HG03280 (cell line): ENCODE results near the gene TMEM158.

Experiments used
- ATAC-seq: cut with Tn5 transposase; IDR thresholded peaks from one replicate; pipeline ENCODE4 v1.9.1; 2021; ENCODE audit warnings: mild to moderate bottlenecking, moderate library complexity; ENCODE audit not compliant: unreplicated experiment

Gene TMEM158

DNA sequence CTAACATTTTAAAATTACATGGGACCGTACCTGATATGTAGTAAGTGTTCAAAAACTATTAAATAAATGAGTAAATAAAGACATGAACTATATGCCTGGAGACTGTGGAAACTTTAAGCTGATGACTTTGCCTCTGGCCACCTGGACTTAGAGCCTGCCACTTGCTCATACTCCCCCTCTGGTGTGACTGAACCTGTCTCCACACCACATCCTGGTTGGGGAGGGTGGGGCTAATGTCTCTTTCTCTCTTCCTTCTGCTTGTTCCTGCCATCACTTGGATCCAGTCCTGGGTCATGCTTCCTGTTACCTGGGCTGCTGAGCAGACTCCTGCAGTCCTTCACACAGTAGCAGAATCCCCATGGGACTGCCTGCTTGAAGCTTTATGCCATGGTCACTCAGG is 8.2 kb upstream of the TMEM158 start:
- ATAC-seq, result no peak

GRCh38 chr3:45232521-45232920 is 6.4 kb upstream of the TMEM158 start:
- no peak for ATAC-seq

- no peak for ATAC-seq
These were observed 1.9 kb upstream of the TMEM158 start for GRCh38 chr3:45227946-45228345.

DNA sequence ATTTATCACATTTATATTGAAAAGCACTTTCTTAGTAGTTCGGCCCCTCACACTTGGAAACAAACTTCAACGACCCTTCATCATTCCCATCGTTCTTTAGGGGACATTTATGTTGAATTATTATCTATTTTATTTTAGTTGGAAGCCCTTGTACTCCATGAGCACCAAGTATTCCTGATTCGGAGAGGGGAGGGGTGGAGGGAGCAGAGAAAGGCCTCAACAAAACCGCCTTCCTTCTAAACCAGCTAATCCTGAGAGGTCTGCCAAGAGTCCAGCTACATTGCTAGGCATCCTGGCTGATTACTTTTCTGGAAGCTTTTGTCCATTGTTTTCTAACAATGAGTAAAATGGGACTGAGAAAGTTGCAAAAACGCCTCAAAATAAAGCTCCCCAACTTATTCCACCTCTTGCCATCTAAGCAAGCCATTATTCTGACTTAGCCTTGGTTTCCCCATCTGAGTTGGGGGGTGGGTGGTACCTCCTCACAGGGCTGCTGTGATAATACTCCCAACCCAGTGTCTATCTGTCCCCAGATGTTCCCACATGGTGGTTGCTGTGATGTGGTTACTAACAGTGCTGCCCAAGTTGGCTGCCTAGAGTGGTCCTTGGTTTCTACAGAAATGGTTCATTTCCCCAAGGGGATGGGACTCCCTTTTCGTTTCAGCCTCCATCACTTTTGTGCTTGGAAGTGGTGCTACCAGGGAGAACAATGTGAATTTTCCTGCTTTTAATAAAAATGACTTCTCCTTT is 1.2 kb upstream of the TMEM158 start:
- ATAC-seq, result no peak

GRCh38 chr3:45225465-45226205 is 452 bp downstream of the TMEM158 start:
- peak; percentile 30 for ATAC-seq

- ATAC-seq, result peak; percentile 18
These were observed 1.1 kb downstream of the TMEM158 start for GRCh38 chr3:45224824-45225464.

GRCh38 chr3:45223889-45224727 is 2.0 kb downstream of the TMEM158 start:
- ATAC-seq, result no peak

GRCh38 chr3:45219694-45220093 is 6.4 kb downstream of the TMEM158 start:
- no peak for ATAC-seq

DNA sequence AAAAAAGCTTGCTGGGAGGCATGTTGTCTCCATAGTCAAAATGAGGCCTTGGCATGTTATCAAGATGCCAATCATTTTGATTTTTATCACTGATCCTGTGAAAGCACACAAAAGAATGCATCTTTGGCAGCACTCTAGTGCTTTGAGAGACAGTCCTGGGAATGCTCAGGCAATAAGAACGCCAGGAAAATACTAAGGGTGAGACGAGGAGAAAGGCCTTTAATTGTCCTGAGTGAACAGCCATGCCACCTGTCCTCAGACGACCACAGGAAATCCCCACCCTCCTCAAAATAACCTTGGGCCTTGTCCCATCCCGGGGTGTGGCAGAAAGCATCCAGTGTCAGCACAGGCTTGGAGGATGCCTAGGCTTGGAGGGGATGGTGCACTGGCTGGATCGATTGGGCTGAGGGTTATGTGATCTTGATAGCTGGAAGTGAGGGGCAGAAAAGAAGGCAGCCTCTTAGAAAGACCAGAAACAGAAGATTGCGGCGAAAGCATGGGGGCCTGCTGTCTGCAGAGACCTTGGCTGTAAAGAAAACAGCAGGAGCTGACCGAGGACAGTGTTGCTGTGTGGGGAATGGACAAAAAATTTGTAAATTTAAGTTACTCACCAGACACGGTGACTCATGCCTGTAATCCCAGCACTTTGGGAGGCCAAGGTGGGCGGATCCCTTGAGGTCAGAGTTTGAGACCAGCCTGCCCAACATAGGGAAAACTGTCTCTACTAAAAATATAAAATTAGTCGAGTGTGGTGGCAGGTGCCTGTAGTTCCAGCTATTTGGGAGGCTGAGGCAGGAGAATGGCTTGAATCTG is 7.3 kb downstream of the TMEM158 start:
- no peak for ATAC-seq

DNA sequence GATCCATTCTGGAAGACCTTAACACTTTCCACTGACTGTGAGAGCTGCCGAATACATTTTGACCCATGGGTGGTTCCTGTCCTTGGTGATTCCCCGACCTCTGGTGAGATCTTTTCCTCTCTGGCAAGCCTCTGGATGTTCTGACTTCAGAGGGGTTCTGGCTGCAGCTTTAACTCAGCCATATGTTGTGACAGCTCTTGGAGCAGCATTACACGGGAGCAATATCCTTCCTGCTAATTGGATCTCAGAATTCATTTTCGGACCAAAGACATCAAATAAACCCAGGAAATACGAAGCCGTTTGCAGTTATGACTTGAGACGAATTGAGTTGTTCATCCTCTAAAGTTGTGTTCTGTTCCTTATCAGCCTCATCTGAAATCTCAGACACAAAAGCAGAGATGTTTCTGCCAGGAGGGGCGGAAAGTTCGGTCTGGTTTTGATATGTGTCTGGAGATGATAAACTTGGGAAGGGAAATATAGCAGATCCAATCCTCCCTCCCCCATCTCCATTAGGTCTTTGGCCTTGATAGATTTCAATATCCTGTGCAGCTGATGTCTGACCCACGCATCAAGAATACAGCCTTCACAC is 10.0 kb downstream of the TMEM158 start:
- no peak for ATAC-seq

DNA sequence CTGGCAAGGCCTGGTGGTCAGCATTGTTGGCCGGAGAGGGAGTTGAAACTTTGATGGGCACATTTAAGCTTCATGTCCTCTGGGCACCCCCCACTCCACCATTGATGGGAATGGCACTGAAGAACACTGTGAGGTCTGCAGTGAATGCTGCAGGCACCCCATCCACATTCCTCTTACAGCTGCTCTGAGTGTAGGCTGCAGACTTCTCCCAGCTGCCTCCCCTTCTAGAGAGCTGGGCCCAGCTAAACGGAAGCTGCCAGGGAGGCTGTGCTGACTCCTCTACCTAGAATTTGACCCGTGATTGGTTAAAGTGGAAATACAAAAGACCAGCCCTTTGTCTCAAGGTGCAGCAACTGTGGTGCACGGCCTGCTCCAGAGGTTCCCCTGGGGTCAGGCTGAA is 10.6 kb downstream of the TMEM158 start:
- ATAC-seq, result no peak

GRCh38 chr3:45214061-45214680 is 11.9 kb downstream of the TMEM158 start:
- no peak for ATAC-seq

GRCh38 chr3:45212095-45212468 is 14.0 kb downstream of the TMEM158 start:
- ATAC-seq, result no peak

DNA sequence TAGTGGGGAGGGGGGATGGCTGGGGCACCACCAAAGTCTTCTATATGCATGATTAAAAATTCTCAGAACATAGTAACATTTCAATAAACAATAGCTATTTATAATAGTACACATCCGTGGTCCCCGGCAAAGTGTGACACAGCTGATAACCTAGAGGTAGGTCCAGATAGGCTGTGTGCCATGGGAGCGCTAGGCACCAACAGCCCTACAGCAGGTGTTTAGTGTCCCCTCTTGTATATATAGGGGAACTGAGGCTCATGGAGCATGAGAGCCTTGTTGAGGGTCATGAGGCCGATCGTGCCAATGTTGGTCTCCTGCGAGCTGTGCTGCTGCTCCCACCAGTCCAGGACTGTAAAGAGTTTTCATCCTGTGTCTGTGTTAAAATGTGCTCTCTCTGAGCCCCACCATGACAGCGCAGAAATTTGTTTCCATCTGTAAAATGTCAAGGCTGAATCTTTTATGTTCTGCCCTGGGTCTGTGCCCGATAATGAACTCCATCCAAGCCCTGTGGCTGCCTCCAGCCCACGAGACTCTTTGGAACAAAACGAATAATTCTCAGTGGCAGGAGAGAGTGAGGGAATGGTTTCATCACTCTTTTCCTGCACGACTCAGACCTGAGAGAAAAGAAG is 14.5 kb downstream of the TMEM158 start:
- no peak for ATAC-seq

GRCh38 chr3:45210308-45211041 is 15.6 kb downstream of the TMEM158 start:
- ATAC-seq, result no peak

DNA sequence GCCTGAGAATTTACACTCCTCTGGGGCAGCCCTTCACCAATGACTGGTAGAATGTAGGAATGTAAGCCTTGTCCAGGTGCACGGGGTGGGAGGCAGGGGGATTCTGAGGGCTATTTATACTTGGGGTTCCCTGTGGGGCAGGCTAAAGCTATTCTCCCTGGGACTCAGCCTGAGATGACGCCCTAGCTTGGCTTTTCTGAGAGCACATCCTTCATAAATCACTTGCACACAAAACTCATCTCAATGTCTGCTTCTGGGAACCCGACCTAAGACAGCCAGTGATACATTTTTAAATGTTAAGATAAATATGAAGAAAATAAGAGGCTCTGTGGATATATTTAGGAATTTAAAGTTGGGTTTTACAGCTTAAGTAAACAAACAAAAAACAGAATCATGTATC is 16.6 kb downstream of the TMEM158 start:
- ATAC-seq, result no peak

- ATAC-seq, result no peak
These were observed 17.5 kb downstream of the TMEM158 start for GRCh38 chr3:45208586-45208985.

DNA sequence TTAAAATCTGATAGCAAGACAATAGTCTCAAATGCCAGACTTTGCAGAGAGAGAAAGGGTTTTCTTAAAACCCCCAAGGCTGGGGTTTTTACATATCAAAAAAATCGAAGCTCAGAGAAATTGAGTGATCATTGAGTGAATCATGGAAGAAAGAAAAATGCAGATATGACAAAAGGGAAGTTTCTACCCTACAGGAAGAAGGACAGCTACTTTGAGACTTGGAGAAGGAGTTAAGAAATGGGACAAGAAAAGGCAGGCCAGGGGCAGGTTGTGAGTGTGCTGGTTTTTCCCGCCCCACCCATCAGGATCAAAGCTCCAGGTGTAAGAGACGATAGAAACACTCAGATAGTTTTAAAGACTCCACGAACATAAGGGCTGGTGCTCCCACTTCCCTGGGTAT is 18.6 kb downstream of the TMEM158 start:
- ATAC-seq, result no peak
